Calu3 (cell line): ENCODE measurements around the gene SLC2A1. TPM values are rescaled to one million over a fixed set of nuclear protein-coding genes. Genes with fewer than 3 reads are reported as not detected.

Source experiments
- BruUV-seq: library from RNA; stranded (reverse); fragments of 400-500 nt; replicated peaks from 2 replicates; lab custom pipeline; 2021; lab: Mats Ljungman, UMichigan
- CTCF ChIA-PET: fragments of 300-600 bp; sonication (Branson Sonifier 250); formaldehyde crosslinking; loops from one replicate; lab custom pipeline; 2022; ENCODE audit warnings: antibody characterized with exemption; lab: Charles Lee
- DNase-seq: peaks from one replicate; pipeline ENCODE4 v3.0.0; 2022
- H3K27ac Mint-ChIP-seq: one replicate; pipeline ENCODE4 v1.8.0; 2022; ENCODE audit warnings: mixed read lengths; ENCODE audit not compliant: unreplicated experiment
- H3K27me3 Mint-ChIP-seq: one replicate; pipeline ENCODE4 v1.8.0; 2022; ENCODE audit warnings: mixed read lengths; ENCODE audit not compliant: unreplicated experiment
- H3K36me3 Mint-ChIP-seq: one replicate; pipeline ENCODE4 v1.8.0; 2022; ENCODE audit warnings: mild to moderate bottlenecking, moderate library complexity, mixed read lengths; ENCODE audit not compliant: insufficient read depth, unreplicated experiment
- H3K4me1 Mint-ChIP-seq: one replicate; pipeline ENCODE4 v1.8.0; 2022; ENCODE audit warnings: mild to moderate bottlenecking, low read depth, mixed read lengths; ENCODE audit not compliant: unreplicated experiment
- H3K4me3 Mint-ChIP-seq: one replicate; pipeline ENCODE4 v1.8.0; 2022; ENCODE audit warnings: mild to moderate bottlenecking, low read depth, moderate library complexity, mixed read lengths; ENCODE audit not compliant: unreplicated experiment
- H3K9me3 Mint-ChIP-seq: one replicate; pipeline ENCODE4 v1.8.0; 2022; ENCODE audit warnings: low read depth, mixed read lengths; ENCODE audit not compliant: unreplicated experiment
- intact Hi-C: fragments of 100-400 bp; cut with micrococcal nuclease; formaldehyde crosslinking; loops from one replicate; pipeline ENCODE4 v1.10.0; 2022; ENCODE audit not compliant: unreplicated experiment
- total RNA-seq: library from RNA; stranded (reverse); gene quantifications from 2 replicates; pipeline ENCODE4 v1.2.3, GENCODE V29; 2022
- TF ChIP-seq, protein P1 (sequence below): fragments of 200-600 bp; IDR thresholded peaks from one replicate; pipeline ENCODE4 v1.8.0; 2022; ENCODE audit warnings: antibody characterized with exemption; ENCODE audit not compliant: unreplicated experiment

The SLC2A1 gene
- total RNA-seq, 1 experiment from 2014 or later, result 183 TPM

DNA sequence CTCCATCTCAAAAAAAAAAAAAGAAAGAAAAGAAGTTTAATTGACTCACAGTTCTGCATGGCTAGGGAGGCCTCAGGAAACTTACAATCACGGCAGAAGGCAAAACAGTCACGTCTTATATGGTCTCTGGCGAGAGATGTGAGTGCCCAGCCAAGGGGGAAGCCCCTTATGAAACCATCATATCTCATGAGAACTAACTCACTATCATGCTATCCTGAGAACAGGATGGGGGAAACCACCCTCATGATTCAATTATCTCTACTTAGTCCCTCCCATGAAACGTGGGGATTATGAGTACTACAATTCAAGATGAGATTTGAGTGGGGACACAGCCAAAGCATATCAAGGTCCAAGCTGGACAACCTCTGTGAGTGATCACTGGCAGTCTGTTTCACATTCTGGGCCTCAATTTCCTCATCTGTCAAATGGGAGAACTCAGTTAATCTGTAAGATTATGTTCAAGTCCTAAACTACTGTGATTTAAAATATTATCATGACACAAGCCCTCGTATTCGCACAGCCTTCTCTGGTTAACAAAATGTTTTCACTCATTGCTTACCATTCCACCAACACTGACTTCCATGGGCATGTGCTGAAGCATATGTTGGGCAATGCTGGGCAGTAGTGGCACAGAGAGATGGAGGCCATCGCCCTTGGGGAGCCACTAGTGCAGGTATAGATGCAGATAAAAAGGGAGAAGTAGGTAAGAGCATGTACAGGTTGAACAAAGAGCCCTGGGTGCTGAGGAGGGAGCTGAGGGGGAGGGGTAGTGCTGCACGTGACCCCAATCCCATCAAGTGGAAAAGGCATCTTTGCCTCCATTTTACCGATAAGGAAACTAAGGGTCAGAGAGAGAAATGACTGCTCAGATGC is 46.2 kb upstream of the SLC2A1 start:
- Mint-ChIP-seq H3K27me3 (peaks cover 11% of the 10 kb centered on the region), H3K4me1 (no peaks in the 10 kb centered on the region), H3K9me3 (no peaks in the 10 kb centered on the region), H3K4me3 (no peak overlapping the region), H3K36me3 (no peaks in the 10 kb centered on the region), H3K27ac (no peak overlapping the region)
- CTCF ChIA-PET, result no interaction called here
- no peak for DNase-seq
- intact Hi-C loops, result no loop called here
- no TSS peak for BruUV-seq
- TF ChIP-seq, protein P1, sequence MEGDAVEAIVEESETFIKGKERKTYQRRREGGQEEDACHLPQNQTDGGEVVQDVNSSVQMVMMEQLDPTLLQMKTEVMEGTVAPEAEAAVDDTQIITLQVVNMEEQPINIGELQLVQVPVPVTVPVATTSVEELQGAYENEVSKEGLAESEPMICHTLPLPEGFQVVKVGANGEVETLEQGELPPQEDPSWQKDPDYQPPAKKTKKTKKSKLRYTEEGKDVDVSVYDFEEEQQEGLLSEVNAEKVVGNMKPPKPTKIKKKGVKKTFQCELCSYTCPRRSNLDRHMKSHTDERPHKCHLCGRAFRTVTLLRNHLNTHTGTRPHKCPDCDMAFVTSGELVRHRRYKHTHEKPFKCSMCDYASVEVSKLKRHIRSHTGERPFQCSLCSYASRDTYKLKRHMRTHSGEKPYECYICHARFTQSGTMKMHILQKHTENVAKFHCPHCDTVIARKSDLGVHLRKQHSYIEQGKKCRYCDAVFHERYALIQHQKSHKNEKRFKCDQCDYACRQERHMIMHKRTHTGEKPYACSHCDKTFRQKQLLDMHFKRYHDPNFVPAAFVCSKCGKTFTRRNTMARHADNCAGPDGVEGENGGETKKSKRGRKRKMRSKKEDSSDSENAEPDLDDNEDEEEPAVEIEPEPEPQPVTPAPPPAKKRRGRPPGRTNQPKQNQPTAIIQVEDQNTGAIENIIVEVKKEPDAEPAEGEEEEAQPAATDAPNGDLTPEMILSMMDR, result no peak

DNA sequence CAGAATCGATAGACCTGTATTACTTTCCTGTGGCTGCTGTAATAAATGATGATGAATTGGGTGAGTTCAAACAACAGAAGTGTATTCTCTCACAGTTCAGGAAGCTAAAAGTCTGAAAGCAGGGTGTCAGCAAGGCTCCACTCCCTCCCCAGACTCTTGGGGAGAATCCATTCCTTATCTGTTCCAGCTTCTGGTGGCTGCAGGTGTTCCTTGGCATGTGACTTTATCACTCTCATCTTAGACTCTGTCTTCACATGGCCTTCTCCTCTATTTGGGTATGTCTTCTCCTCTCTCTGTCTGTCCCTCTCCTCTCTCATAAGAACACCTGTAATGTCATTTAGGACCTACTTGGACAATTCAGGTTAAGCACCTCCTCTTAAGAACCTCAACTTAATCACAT is 44.1 kb upstream of the SLC2A1 start:
- Mint-ChIP-seq H3K27ac (no peak overlapping the region), H3K9me3 (no peaks in the 10 kb centered on the region), H3K4me3 (no peak overlapping the region), H3K4me1 (no peaks in the 10 kb centered on the region), H3K27me3 (peaks cover 2% of the 10 kb centered on the region), H3K36me3 (no peaks in the 10 kb centered on the region)
- intact Hi-C loops, result no loop called here
- no peak for DNase-seq
- TF ChIP-seq, protein P1, result no peak
- CTCF ChIA-PET, result no interaction called here
- BruUV-seq, result no TSS peak

DNA sequence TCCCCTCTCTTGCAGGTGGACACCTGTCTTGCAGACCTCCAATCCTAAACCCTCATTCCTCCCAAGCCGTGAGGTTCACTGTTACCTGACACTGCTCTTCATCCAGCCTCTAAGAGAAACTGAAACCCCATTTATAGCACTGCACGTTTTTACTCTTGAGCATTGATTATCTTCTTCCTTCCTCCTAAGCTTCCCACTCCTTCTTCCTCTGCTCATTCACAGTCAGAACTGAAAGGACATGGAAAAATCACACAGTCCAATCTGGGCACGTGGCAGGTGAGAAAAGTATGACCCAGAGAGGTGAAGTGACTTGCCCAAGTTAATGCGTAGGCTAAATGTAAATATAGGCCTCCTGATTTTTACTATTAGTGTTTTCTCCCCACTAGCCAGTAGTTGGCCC is 43.4 kb upstream of the SLC2A1 start:
- H3K4me1 Mint-ChIP-seq, result no peaks in the 10 kb centered on the region
- H3K4me3 Mint-ChIP-seq, result no peak overlapping the region
- CTCF ChIA-PET, result no interaction called here
- H3K27ac Mint-ChIP-seq, result no peak overlapping the region
- TF ChIP-seq, protein P1, result no peak
- intact Hi-C loops, result no loop called here
- DNase-seq, result no peak
- H3K36me3 Mint-ChIP-seq, result no peaks in the 10 kb centered on the region
- no peaks in the 10 kb centered on the region for H3K9me3 Mint-ChIP-seq
- BruUV-seq, result no TSS peak
- H3K27me3 Mint-ChIP-seq, result no peaks in the 10 kb centered on the region

DNA sequence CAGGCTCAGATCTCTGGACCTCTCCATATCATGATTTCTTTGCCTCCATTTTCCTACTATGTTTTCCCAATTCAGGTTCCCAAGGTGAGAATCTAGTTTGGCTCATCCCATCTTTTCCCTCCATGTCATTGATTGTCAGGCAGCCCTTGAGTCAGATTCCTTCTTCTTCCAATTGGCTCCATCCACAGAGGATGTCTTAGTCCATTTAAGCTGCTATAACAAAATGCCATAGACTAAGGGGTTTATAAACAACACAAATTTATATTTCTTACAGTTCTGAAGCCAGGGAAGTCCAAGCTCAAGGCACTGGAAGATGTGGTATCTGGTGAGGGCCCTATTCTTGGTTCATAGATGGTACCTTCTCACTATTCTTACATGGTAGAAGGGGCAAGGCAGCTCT is 42.8 kb upstream of the SLC2A1 start:
- Mint-ChIP-seq H3K27ac (no peak overlapping the region), H3K4me3 (no peak overlapping the region), H3K36me3 (no peaks in the 10 kb centered on the region), H3K4me1 (no peaks in the 10 kb centered on the region), H3K27me3 (no peaks in the 10 kb centered on the region), H3K9me3 (no peaks in the 10 kb centered on the region)
- CTCF ChIA-PET, result interaction anchor here (0.7 kb wide), 1 partner anchor 1059 kb away, joined by 3 read pairs; no protein-coding TSS in a partner anchor
- no TSS peak for BruUV-seq
- TF ChIP-seq, protein P1, result no peak
- no peak for DNase-seq
- intact Hi-C loops, result no loop called here
